GM10266 (cell line): ENCODE results near the gene PPM1E.
A peak's percentile ranks its signal among the peaks of the same experiment; 100 is the strongest.

ENCODE experiments used
- DNase-seq: peaks from one replicate; pipeline ENCODE4 v3.0.0; 2012; ENCODE audit errors: extremely low spot score
- CTCF ChIP-seq: IDR thresholded peaks from 2 replicates; pipeline ENCODE4 v1.5.1; 2012; ENCODE audit warnings: mild to moderate bottlenecking, low read depth; ENCODE audit not compliant: control insufficient read depth, insufficient read depth; ENCODE audit errors: missing control alignments

PPM1E gene

DNA sequence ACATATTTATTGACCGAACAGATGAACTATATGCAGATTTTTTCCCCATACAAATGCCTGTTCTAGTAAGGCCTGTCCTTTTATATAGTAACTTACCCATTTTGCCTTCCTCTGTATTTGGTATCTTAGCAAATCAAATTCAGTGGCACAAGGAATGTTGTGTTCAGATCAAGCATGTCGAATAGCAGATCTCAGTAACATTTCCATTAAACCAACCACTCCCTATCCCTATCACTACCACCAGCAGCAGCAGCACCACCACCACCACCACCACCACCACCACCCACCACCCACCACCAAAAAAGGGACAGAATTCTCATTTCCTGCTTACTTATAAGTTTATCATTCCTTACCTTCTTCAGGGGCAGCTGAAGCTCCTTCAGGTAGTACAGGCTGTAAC is 256.3 kb downstream of the PPM1E start:
- no peak for TF ChIP-seq CTCF
- no peak for DNase-seq

GRCh38 chr17:59018019-59018418 is 262.4 kb downstream of the PPM1E start:
- no peak for TF ChIP-seq CTCF

DNA sequence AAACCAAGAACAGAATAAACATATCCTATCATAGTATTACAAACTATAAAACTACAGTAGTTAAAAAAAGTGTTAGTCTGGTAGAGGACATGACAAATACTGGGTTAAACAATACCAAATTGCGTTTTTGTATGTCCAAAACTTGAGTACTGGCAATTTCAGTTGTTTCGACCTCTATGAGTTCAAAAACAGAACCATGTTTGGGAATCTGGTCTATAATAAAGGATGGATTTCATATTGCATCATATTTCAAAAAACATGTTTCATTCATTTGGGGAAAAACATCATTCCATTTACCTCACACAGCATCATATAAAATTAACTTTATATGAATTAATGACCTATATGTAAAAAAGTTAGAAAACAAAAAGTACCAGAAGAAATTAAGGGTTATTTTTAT is 269.3 kb downstream of the PPM1E start:
- no peak for TF ChIP-seq CTCF
- DNase-seq = no peak

More at GRCh38 chr17:59018019-59018418, 262.4 kb downstream of the PPM1E start:
- DNase-seq = no peak

DNA sequence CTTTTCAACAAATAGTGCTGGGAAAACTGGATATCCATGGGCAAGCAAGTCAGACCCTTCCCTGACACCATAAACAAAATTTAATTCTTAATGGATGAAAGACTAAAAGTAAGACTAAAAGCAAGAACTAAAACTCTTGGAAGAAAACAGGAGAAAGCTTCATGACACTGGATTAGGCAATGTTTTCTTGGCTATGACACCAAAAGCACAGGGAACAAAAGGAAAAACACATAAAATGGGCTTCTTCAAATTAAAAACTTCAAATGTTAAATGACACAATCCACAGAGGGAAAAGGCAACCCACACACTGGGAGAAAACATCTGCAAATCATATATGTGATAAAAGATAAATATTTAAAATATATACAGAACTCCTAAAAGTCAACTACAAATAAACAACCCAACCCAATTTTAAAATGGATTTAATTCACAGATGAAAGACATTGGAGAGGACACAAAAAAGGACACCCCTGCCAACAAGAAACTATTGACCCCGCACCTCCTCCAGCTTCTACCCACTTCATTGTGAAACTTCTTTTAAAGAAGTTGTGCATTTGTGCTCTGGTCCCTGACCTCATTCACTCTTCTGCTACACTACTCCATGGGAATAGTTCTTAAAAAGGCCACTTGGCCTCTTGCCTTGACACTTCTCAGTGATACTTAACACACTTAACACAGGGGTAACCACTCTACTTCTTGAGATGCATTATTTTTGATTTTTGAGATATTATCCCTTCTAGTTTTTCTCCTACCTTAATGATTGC is 270.7 kb downstream of the PPM1E start:
- TF ChIP-seq CTCF = no peak
- no peak for DNase-seq

- DNase-seq = peak; percentile 13
- TF ChIP-seq CTCF = no peak
These were observed 272.1 kb downstream of the PPM1E start for GRCh38 chr17:59027750-59028149.

DNA sequence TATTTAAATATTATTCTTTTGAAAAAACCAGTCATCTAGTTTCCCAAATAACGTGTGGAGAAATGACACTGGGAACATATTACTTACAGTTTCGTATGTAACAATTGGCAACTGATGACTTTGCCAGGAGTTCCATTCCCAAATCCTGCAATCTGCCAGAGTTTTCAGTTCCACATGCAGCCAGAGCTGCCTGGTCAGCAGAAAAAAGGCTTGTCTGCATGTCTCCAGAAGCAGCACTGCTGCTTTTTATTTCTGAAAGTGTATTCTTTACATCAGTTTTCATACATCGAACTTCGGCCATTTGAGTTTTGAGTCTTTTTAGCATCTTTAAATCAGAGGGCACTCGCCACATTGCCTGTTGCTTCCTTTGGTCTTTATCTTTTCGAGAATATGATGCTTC is 272.7 kb downstream of the PPM1E start:
- no peak for DNase-seq
- TF ChIP-seq CTCF = no peak

DNA sequence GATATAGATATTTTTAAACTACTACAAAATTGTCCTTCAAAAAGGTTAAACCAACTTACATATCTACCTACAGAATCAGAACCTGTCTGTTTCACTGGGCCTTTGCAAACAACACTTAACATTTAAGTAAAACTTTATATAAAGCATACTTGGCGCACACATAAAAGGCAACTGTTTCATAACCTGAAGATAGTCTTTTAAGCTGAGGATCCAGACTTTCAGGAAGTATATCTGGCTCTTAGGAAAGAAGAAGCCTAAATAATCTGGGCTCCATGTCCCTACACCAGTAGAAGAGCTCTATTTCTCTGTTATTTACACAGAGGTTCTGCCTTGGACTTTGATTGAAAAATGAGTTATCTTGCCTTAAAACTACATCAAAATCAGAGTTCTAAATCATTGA is 275.2 kb downstream of the PPM1E start:
- no peak for TF ChIP-seq CTCF
- no peak for DNase-seq
